Measurements from ENCODE around the gene SMYD1. TPM values are rescaled to one million over a fixed set of nuclear protein-coding genes. Genes with fewer than 3 reads are reported as not detected.

SMYD1 gene
- total RNA-seq, 3 donors from 2014 or later: 1.0 to 10.7 TPM; not detected in 1

DNA sequence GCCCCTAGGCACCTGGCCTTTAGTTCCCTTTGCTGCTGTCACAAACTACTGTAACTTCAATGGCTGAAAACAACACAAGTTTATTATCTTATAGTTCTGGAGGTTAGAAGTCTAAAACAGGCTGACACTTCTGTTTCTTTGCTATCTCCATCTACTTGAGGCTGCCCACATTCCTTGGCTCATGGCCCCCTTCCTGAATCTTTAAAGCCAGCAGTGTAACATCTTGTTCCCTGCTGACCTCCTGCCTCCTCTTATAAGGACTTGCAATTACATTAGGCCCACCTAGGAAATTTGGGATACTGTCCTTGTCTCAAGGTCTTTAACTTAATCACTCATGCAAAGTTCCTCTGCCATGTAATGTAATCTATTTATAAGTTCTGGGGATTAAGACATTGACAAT is 6.5 kb downstream of the SMYD1 start:
- no peaks in the 10 kb centered on the region for H3K4me1 ChIP-seq (ENCODE audit: low read depth)
- intact Hi-C loops (cut with DNase I, micrococcal nuclease): no loop called here
- DNase-seq: no peak
- H3K36me3 ChIP-seq (ENCODE audit: low read depth): no peaks in the 10 kb centered on the region
- H3K4me3 ChIP-seq: no peak overlapping the region
- H3K9me3 ChIP-seq: no peaks in the 10 kb centered on the region
- TF ChIP-seq, protein P1, sequence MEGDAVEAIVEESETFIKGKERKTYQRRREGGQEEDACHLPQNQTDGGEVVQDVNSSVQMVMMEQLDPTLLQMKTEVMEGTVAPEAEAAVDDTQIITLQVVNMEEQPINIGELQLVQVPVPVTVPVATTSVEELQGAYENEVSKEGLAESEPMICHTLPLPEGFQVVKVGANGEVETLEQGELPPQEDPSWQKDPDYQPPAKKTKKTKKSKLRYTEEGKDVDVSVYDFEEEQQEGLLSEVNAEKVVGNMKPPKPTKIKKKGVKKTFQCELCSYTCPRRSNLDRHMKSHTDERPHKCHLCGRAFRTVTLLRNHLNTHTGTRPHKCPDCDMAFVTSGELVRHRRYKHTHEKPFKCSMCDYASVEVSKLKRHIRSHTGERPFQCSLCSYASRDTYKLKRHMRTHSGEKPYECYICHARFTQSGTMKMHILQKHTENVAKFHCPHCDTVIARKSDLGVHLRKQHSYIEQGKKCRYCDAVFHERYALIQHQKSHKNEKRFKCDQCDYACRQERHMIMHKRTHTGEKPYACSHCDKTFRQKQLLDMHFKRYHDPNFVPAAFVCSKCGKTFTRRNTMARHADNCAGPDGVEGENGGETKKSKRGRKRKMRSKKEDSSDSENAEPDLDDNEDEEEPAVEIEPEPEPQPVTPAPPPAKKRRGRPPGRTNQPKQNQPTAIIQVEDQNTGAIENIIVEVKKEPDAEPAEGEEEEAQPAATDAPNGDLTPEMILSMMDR (IDR thresholded peaks at IDR 0.05): no peak
- no peak for ATAC-seq

DNA sequence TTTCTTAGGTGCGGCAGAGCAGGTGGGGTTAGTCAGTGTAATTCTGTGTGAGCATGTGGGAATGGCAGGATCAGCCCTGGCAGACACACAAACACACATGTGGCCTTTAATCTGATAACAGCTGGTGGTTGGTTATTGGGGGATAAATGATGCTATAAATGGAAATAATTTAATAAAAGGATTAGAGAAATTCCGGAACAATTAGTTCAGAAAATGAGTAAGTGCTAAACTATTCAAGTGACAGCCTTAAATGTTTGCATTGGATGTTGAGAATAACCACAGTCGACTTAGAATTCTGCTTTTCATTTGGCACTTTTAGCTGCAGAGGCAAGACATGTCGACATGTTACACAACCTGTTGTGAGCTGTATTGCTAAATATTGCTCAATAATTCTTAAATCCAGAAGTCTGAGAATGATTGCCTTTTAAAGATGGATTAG is 7.2 kb downstream of the SMYD1 start:
- Histone ChIP-seq H3K4me3 (no peak overlapping the region), H3K36me3 (ENCODE audit: low read depth) (no peaks in the 10 kb centered on the region), H3K9me3 (no peaks in the 10 kb centered on the region), H3K4me1 (ENCODE audit: low read depth) (no peaks in the 10 kb centered on the region)
- no peak for DNase-seq
- TF ChIP-seq, protein P1 (IDR thresholded peaks at IDR 0.05): no peak
- intact Hi-C loops (cut with DNase I, micrococcal nuclease): no loop called here
- ATAC-seq: no peak

DNA sequence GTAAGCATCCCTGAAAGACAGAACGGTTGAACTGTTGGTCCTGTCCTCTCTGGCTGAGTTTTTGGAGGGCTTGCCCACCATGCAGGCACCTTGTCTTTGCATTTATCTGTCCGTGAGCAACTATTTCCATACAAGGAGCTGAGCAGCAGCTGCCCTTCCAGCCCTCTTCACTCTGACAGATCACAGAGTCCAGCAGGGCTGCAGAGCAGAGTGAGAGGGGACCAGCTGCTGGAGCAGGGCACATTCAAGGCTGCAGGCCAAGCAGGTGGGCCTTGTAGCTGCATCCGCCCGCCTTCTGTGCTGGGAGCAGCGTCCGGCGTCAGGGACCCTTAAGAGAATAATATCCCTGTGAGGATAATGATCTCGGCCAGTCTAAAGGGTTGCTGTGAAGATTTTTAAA is 9.5 kb downstream of the SMYD1 start:
- TF ChIP-seq, protein P1 (IDR thresholded peaks at IDR 0.05): no peak
- ATAC-seq (no peak), DNase-seq (no peak)
- intact Hi-C loops (cut with DNase I, micrococcal nuclease): no loop called here
- Histone ChIP-seq H3K4me1 (ENCODE audit: low read depth) (no peaks in the 10 kb centered on the region), H3K36me3 (ENCODE audit: low read depth) (no peaks in the 10 kb centered on the region), H3K9me3 (no peaks in the 10 kb centered on the region), H3K4me3 (no peak overlapping the region)

DNA sequence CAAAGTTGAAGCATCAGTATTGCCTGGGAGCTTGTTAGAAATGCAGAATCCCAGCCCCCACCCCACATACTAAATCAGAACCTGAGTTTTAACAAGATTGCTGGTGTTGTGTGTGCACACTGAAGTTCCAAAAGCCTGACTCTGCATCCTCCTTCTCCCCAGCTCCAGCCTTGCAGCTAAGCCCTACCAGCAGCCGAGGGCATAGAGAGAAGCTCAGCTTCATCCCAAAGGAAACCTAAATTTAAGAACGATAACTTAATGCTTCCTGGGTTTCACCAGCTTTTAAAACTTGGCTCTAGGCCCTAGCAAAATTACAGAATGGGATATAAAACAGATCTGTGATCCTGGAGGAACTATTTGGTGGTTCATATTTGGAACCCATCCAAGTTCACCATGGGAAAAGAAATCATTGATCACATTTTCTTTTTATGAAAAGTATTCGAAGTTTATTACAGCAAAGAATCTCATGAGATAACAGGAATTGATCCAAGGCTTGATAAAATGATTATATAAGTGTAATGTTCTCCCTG is 11.1 kb downstream of the SMYD1 start:
- DNase-seq (no peak), ATAC-seq (no peak)
- no peaks in the 10 kb centered on the region for H3K36me3 ChIP-seq (ENCODE audit: low read depth)
- H3K4me3 ChIP-seq: no peak overlapping the region
- H3K4me1 ChIP-seq (ENCODE audit: low read depth): no peaks in the 10 kb centered on the region
- H3K9me3 ChIP-seq: no peaks in the 10 kb centered on the region
- intact Hi-C loops (cut with DNase I, micrococcal nuclease): no loop called here
- TF ChIP-seq, protein P1 (IDR thresholded peaks at IDR 0.05): no peak

DNA sequence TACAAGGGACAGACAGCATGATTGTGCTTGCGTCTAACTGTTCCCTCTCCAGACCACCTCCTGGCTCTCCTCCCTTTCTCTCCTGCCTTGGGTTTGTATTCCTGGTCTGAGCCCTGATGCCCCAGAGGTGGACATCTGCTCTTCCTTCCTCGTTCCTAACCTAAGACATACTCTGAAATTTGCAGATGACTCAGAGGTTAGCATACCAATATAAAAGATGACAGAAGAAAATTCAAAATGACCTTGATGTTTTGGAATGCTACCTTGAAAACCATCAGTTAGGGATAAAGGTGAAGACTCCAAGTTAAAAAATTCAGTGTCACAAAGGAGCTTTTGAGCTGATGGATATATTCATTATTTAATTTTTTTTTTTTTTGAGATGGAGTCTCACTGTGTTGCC is 12.9 kb downstream of the SMYD1 start:
- intact Hi-C loops (cut with DNase I, micrococcal nuclease): no loop called here
- TF ChIP-seq, protein P1 (IDR thresholded peaks at IDR 0.05): no peak
- no peak for ATAC-seq
- Histone ChIP-seq H3K9me3 (no peaks in the 10 kb centered on the region), H3K36me3 (ENCODE audit: low read depth) (no peaks in the 10 kb centered on the region), H3K4me1 (ENCODE audit: low read depth) (no peaks in the 10 kb centered on the region), H3K4me3 (no peak overlapping the region)
- DNase-seq: no peak
